ENCODE results near the gene MPZL1.

MPZL1 gene

DNA sequence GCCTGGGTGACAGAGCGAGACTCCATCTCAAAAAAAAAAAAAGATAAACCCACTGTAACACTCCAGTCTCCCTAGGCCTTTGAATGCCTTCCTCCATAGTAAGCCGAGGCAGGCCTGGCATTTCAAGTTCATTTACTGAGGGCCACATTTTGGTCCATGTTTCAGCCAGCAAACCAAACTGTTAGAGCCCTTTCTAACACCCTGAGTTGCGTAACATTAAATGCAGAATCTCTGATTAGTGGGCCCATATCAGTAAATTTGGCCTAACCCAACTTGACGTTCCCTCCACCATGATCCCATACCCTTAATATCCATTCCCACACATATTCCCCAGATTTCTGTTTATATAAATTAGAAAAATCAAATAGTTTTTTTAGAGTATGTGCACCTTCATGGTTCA, 12.4 kb downstream of the MPZL1 start:
- H3K9ac ChIP-seq (ENCODE audit: low read depth, low read length) = no peak overlapping the region
- H3K27ac ChIP-seq (ENCODE audit: low read length) = no peak overlapping the region
- ATAC-seq (ENCODE audit: insufficient read depth, low read depth) (no peak), DNase-seq (no peak)
- TF ChIP-seq EZH2 (IDR thresholded peaks at IDR 0.05; ENCODE audit: borderline replicate concordance, low read depth, low read length, severe bottlenecking) = no peak
- TF ChIP-seq, protein P1, sequence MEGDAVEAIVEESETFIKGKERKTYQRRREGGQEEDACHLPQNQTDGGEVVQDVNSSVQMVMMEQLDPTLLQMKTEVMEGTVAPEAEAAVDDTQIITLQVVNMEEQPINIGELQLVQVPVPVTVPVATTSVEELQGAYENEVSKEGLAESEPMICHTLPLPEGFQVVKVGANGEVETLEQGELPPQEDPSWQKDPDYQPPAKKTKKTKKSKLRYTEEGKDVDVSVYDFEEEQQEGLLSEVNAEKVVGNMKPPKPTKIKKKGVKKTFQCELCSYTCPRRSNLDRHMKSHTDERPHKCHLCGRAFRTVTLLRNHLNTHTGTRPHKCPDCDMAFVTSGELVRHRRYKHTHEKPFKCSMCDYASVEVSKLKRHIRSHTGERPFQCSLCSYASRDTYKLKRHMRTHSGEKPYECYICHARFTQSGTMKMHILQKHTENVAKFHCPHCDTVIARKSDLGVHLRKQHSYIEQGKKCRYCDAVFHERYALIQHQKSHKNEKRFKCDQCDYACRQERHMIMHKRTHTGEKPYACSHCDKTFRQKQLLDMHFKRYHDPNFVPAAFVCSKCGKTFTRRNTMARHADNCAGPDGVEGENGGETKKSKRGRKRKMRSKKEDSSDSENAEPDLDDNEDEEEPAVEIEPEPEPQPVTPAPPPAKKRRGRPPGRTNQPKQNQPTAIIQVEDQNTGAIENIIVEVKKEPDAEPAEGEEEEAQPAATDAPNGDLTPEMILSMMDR (IDR thresholded peaks at IDR 0.05; ENCODE audit: borderline replicate concordance, extremely low read depth, low read length, poor library complexity, severe bottlenecking) = no peak
- H3K9me3 ChIP-seq (ENCODE audit: insufficient read depth, low read length, severe bottlenecking) = no peaks in the 10 kb centered on the region
- H3K4me3 ChIP-seq (ENCODE audit: low read depth in 1 of 2, low read length in 2 of 2) = no peak overlapping the region
- H4K20me1 ChIP-seq (ENCODE audit: insufficient read depth, low read length) = peaks cover 16% of the 10 kb centered on the region; the same call in 1 of the 2 replicates
- H3K27me3 ChIP-seq (ENCODE audit: insufficient read depth, low read length, poor library complexity) = no peaks in the 10 kb centered on the region
- peaks cover 45% of the 10 kb centered on the region for H3K36me3 ChIP-seq (ENCODE audit: insufficient read depth, low read length)
- H3K79me2 ChIP-seq (ENCODE audit: insufficient read depth, low read length) = peaks cover 90% of the 10 kb centered on the region
- no peak overlapping the region for H3K4me2 ChIP-seq (ENCODE audit: insufficient read depth, low read length)
- H3K4me1 ChIP-seq (ENCODE audit: insufficient read depth, low read length) = no peaks in the 10 kb centered on the region
- H2AFZ ChIP-seq (ENCODE audit: low read depth, low read length) = no peak overlapping the region

DNA sequence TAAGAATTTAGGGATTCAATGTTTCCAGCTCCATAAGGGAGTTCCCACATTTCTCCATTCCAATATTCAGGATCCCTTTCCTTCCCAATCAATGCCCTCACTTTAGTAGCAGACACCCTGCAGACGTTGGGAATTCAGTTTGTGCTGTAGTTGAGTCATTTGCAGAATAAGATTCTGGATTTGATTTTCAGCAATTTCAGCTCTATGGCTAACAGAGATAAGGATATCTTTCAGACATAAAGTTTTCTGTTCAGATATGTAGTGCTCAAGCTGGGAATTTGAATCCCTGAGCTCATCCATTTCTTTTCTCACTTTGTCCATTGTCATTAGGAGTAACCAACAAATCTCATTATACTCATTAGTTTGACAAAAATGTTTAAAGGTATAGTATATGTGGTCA, 13.1 kb downstream of the MPZL1 start:
- TF ChIP-seq, protein P1 (IDR thresholded peaks at IDR 0.05; ENCODE audit: borderline replicate concordance, extremely low read depth, low read length, poor library complexity, severe bottlenecking) = no peak
- no peak for TF ChIP-seq EZH2 (IDR thresholded peaks at IDR 0.05; ENCODE audit: borderline replicate concordance, low read depth, low read length, severe bottlenecking)
- H3K36me3 ChIP-seq (ENCODE audit: insufficient read depth, low read length) = peaks cover 40% of the 10 kb centered on the region
- DNase-seq (no peak), ATAC-seq (ENCODE audit: insufficient read depth, low read depth) (no peak)
- no peaks in the 10 kb centered on the region for H3K4me1 ChIP-seq (ENCODE audit: insufficient read depth, low read length)
- no peak overlapping the region for H3K4me2 ChIP-seq (ENCODE audit: insufficient read depth, low read length)
- no peak overlapping the region for H3K27ac ChIP-seq (ENCODE audit: low read length)
- no peaks in the 10 kb centered on the region for H3K9me3 ChIP-seq (ENCODE audit: insufficient read depth, low read length, severe bottlenecking)
- H4K20me1 ChIP-seq (ENCODE audit: insufficient read depth, low read length) = peaks cover 14% of the 10 kb centered on the region; the same call in 1 of the 2 replicates
- H3K27me3 ChIP-seq (ENCODE audit: insufficient read depth, low read length, poor library complexity) = no peaks in the 10 kb centered on the region
- no peak overlapping the region for H2AFZ ChIP-seq (ENCODE audit: low read depth, low read length)
- peaks cover 90% of the 10 kb centered on the region for H3K79me2 ChIP-seq (ENCODE audit: insufficient read depth, low read length)
- no peak overlapping the region for H3K9ac ChIP-seq (ENCODE audit: low read depth, low read length)
- no peak overlapping the region for H3K4me3 ChIP-seq (ENCODE audit: low read depth in 1 of 2, low read length in 2 of 2)

DNA sequence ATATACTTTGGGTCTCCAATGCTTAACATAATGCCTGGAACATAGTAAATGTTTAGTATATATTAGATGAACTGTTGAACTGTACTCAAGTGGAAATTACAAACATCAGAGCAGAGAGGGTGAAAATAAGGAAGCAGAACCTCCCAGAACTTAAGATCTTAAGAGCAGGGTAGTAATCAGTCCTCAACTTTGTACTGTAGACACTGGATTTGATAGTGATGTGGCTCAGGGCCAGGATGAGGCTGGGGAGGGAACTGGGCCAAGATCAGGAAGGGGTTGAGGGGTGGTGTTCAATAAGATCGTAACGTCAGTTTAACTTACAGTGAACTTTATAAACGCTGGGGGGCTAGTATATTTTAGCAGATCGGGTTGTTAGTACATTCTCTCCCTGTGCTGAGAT, 15.4 kb downstream of the MPZL1 start:
- no peaks in the 10 kb centered on the region for H3K9me3 ChIP-seq (ENCODE audit: insufficient read depth, low read length, severe bottlenecking)
- H3K36me3 ChIP-seq (ENCODE audit: insufficient read depth, low read length) = peaks cover 26% of the 10 kb centered on the region
- no peak for ATAC-seq (ENCODE audit: insufficient read depth, low read depth)
- DNase-seq = no peak
- no peak overlapping the region for H3K4me3 ChIP-seq (ENCODE audit: low read depth in 1 of 2, low read length in 2 of 2)
- H3K79me2 ChIP-seq (ENCODE audit: insufficient read depth, low read length) = peaks cover 92% of the 10 kb centered on the region
- H3K4me2 ChIP-seq (ENCODE audit: insufficient read depth, low read length) = no peak overlapping the region
- no peak overlapping the region for H3K9ac ChIP-seq (ENCODE audit: low read depth, low read length)
- H3K27ac ChIP-seq (ENCODE audit: low read length) = no peak overlapping the region
- H3K4me1 ChIP-seq (ENCODE audit: insufficient read depth, low read length) = no peaks in the 10 kb centered on the region
- no peak overlapping the region for H2AFZ ChIP-seq (ENCODE audit: low read depth, low read length)
- no peaks in the 10 kb centered on the region for H3K27me3 ChIP-seq (ENCODE audit: insufficient read depth, low read length, poor library complexity)
- TF ChIP-seq, protein P1 (IDR thresholded peaks at IDR 0.05; ENCODE audit: borderline replicate concordance, extremely low read depth, low read length, poor library complexity, severe bottlenecking) = no peak
- TF ChIP-seq EZH2 (IDR thresholded peaks at IDR 0.05; ENCODE audit: borderline replicate concordance, low read depth, low read length, severe bottlenecking) = no peak
- H4K20me1 ChIP-seq (ENCODE audit: insufficient read depth, low read length) = peaks cover 10% of the 10 kb centered on the region; the same call in 1 of the 2 replicates

DNA sequence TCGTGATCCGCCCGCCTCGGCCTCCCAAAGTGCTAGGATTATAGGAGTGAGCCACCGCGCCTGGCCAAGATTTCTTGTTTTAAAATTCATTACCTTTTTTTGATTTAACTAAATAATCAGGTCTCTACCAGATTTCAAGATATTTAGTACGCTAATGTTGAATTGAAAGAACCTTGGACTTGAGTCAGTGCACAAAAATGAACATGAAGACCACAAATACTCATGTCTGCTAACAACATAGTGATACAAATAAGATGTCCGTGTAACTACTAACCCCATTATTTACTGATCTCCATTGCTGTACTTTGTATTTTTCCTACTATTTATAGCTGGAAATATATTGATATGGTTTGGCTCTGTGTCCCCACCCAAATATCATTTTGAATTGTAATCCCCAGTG, 16.4 kb downstream of the MPZL1 start:
- Histone ChIP-seq H3K9me3 (ENCODE audit: insufficient read depth, low read length, severe bottlenecking) (no peaks in the 10 kb centered on the region), H3K79me2 (ENCODE audit: insufficient read depth, low read length) (peaks cover 90% of the 10 kb centered on the region), H4K20me1 (ENCODE audit: insufficient read depth, low read length) (peaks cover 8% of the 10 kb centered on the region; the same call in 1 of the 2 replicates)

More for the DNA sequence above, 16.4 kb downstream of the MPZL1 start:
- TF ChIP-seq, protein P1 (IDR thresholded peaks at IDR 0.05; ENCODE audit: borderline replicate concordance, extremely low read depth, low read length, poor library complexity, severe bottlenecking) = no peak
- no peak for TF ChIP-seq EZH2 (IDR thresholded peaks at IDR 0.05; ENCODE audit: borderline replicate concordance, low read depth, low read length, severe bottlenecking)
- Histone ChIP-seq H3K27me3 (ENCODE audit: insufficient read depth, low read length, poor library complexity) (no peaks in the 10 kb centered on the region), H3K27ac (ENCODE audit: low read length) (no peak overlapping the region), H3K36me3 (ENCODE audit: insufficient read depth, low read length) (peaks cover 19% of the 10 kb centered on the region), H3K4me2 (ENCODE audit: insufficient read depth, low read length) (no peak overlapping the region), H2AFZ (ENCODE audit: low read depth, low read length) (no peak overlapping the region), H3K4me3 (ENCODE audit: low read depth in 1 of 2, low read length in 2 of 2) (no peak overlapping the region), H3K9ac (ENCODE audit: low read depth, low read length) (no peak overlapping the region), H3K4me1 (ENCODE audit: insufficient read depth, low read length) (no peaks in the 10 kb centered on the region)
- ATAC-seq (ENCODE audit: insufficient read depth, low read depth) = no peak
- DNase-seq = no peak

All from DND-41 (cell line).